WI38 (cell line): ENCODE measurements around the gene EOLA1.
"Not testable (repeated sequence)": the region's sequence is repeated elsewhere in the genome, so short reads cannot be mapped to it uniquely, and the experiment has no call there.

ENCODE experiments used
- H3K4me3 ChIP-seq: 2 replicates; pipeline ENCODE4 v1.5.1; 2011; ENCODE audit warnings: low read depth, mild to moderate bottlenecking, control low read depth, low read length
- TF ChIP-seq, protein P1 (sequence below): IDR thresholded peaks from 2 replicates; pipeline ENCODE4 v1.5.1; 2012; ENCODE audit warnings: low read depth, mild to moderate bottlenecking, control low read depth, low read length

The EOLA1 gene

DNA sequence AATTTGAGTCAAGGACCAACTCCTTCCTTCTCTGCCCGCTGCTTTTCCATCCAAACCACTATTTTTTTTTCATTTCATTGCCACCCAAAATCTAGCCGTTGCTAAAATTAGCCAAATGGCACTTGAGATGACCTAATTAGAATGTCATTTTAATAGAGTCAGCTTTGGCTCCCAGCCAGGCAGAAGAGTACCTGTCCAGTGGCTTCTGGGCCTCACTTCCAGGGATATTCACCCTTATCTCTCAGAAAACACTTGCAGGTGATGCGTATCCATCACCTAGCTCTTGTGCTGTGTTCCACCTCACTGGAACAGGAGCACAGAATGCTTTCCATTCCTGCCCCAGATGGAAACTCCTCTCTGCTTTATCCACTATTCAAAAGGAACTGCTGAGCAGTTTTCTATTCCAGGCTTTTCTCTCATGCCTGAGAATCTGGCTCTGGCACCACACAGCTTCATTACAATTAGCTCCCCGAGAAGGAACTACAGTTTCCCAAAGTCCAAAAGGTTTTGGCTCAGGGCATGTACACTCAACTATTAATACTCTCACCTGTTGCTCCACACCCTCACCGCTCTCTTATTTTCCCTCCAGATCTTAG is 28.0 kb downstream of the EOLA1 start:
- TF ChIP-seq, protein P1, sequence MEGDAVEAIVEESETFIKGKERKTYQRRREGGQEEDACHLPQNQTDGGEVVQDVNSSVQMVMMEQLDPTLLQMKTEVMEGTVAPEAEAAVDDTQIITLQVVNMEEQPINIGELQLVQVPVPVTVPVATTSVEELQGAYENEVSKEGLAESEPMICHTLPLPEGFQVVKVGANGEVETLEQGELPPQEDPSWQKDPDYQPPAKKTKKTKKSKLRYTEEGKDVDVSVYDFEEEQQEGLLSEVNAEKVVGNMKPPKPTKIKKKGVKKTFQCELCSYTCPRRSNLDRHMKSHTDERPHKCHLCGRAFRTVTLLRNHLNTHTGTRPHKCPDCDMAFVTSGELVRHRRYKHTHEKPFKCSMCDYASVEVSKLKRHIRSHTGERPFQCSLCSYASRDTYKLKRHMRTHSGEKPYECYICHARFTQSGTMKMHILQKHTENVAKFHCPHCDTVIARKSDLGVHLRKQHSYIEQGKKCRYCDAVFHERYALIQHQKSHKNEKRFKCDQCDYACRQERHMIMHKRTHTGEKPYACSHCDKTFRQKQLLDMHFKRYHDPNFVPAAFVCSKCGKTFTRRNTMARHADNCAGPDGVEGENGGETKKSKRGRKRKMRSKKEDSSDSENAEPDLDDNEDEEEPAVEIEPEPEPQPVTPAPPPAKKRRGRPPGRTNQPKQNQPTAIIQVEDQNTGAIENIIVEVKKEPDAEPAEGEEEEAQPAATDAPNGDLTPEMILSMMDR: no peak
- H3K4me3 ChIP-seq: no peak overlapping the region

DNA sequence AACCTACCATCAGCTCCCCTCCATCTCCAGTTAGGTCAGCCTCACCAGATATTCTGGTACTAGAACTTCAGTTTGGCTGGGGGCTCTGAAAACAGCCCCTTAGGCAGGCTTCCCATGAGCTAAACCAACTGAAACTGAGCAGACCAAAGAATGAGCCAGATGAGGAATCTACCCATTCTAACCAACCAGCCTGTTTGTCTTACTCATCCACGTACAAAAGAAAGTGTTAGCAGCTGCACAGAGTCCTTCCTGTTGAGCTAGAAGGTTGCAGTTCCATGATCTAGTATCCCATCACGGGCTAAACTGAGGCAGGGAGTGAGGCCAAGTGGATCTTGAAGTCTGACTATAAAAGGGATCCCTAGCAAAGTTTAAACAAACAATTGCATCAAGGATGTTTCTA is 29.0 kb downstream of the EOLA1 start:
- TF ChIP-seq, protein P1: no peak
- no peak overlapping the region for H3K4me3 ChIP-seq

DNA sequence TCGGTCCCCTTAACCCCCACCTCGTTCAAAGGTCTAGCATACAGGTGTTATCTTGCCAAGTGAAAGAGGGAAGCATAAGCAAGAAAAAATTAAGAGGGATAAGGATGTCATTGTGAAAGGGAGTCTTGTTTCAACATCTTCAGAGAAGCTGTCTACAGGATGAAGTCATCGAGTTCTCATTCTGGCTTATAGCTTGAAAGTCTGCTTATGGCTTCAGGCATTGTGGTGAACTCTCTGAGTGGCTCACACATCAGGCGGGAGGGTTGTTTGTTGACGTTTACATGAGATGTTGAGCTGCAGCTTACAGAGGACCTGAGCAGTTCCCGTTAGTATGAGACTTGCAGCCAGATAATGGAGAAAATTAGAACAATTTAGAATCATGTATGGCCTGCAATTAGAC is 29.9 kb downstream of the EOLA1 start:
- no peak overlapping the region for H3K4me3 ChIP-seq
- TF ChIP-seq, protein P1: no peak

DNA sequence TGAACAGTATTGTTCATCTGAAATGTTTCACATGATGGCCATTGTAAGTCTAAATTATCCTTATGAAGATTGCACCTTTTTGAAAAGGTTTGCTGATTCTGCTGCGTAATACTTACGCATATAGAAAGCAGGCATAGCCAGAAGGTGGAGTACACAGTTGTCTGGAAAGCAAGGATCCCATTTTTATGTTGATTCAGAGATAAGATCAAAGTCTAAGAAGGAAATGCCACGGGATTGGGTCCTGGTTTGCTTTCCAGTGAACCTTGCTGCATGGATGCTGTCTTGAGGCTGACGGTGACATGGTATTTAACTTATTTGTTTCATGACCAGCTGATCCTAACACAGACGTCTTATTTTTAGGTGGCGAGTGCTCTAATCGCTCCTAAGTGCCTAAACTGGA is 31.0 kb downstream of the EOLA1 start:
- no peak overlapping the region for H3K4me3 ChIP-seq
- TF ChIP-seq, protein P1: no peak

DNA sequence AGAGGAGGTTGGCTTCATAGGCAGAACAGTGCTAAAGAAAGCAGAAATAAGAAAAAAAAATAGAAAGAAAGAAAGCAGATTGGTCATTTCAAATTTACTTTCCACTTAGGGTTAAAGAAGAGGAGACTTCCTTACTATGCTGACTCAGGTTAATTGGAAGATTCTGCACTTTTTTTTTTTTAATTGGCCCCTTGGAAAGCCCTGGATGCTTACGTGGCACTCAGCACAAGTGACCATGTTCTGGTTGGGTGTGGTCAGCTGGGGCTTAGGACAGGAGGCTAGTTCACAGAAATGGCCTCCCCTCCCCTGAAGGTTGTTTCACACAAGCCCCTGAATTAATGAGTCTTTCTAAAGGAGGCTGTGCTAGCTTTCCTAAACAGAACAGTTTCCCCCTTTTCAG is 31.9 kb downstream of the EOLA1 start:
- TF ChIP-seq, protein P1: no peak

DNA sequence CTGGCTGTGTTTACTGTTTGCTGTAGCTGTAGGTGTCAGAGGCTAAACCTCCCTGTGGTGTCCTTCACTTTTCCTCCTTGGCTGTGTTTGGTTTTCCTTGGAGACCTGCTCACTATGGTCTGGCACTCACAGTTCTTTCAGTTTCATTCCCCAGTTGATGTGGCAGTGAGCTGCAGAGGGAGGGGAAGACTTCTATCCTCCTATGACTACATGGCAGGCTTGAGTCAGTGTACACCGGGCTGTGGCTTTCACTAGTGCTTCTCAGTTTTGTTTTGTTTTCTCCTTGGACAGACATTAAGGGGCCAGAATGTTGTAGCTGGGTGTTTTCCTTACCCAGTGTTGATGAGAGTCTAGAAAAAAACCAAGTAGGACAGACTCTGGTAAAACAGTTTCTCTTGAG is 32.6 kb downstream of the EOLA1 start:
- H3K4me3 ChIP-seq: not testable (repeated sequence)

More for the DNA sequence above, 31.9 kb downstream of the EOLA1 start:
- no peak overlapping the region for H3K4me3 ChIP-seq

DNA sequence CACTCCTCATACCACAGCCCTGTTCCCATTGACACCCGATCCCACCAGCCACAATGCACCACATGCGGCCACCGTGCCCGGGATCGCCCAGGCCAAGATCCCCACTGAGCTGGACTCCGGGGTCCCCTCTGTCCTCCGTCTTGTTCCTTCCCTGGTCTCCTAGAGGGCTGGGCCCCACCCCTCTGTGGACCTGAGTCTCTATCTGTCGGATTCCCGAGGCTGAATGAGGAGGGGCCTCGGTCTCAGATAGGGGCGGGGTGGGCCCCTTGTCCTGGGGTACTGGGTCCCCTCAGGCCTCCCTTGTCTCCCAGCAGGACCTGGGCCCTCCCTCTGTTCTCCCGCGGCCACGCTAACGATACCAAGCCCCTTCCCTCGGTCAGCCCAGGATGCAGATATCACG is 44.8 kb downstream of the EOLA1 start:
- H3K4me3 ChIP-seq: not testable (repeated sequence)

DNA sequence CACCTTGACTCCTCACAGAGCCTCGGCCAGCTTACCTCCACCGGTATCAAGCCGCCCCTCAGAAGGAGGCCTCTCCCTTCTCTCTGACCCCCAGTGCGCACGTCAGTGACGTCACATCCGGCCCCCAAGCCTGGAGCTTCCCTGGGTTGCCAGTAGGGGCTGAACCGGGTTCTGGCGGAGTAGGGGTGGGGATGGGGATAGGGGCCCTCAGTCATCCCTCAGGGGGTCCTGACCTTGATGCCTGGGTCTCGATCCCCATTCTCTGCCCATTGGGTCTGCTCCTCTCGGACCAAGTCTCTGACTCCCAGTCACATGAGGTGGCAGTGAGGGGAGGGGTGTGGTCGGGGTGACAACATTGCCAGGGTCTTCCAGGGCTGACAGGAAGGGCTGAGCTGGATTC is 46.5 kb downstream of the EOLA1 start, which contains the start of gene MAGEA9B:
Gene MAGEA9B, minus strand, starts transcription at position 101 of the 400 bp plus-strand sequence. CDS start 4,280 bp downstream, outside the sequence.
- not testable (repeated sequence) for H3K4me3 ChIP-seq

DNA sequence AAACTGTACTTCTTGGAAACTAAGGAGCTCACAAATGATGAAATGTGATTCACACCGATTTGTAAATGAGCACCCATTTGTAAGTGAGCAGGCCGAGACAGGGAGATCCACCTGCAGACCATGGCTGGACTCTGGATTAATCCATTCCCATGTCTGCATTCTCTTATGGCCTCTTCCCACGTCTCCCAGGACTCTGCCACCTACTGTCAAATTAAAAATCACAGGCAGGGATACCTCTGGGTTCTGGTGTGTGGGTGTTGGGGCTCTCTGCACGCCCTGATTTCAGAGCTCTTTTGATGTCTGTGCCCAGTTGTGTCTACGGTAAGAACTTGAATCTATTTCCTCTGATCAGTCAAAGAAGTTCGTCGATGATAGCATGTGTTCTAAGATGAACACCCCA is 50.2 kb downstream of the EOLA1 start:
- H3K4me3 ChIP-seq: not testable (repeated sequence)

DNA sequence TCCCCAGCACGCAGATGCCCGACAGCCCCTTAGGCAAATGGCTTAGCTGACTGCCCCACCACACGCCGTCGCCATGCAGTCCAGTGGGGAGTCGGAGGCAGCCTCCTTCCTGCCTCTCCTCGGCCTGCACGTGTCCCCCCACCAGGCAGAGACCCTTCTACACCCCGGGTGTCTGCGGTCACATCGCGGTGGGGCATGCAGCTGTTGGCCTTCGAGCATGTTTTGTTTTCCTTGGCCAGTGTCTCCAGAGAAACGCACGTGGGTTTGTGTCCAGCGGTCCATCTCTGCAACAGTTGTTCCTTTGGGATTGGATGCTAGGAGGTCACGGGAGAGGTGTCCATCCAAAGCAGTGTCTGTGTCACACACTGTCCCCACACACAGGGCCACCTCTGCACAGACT is 54.4 kb downstream of the EOLA1 start, which contains the start of gene HSFX2:
Gene HSFX2, minus strand, starts transcription at position 101 of the 400 bp plus-strand sequence. CDS start 614 bp downstream, outside the sequence.
- H3K4me3 ChIP-seq: not testable (repeated sequence)

DNA sequence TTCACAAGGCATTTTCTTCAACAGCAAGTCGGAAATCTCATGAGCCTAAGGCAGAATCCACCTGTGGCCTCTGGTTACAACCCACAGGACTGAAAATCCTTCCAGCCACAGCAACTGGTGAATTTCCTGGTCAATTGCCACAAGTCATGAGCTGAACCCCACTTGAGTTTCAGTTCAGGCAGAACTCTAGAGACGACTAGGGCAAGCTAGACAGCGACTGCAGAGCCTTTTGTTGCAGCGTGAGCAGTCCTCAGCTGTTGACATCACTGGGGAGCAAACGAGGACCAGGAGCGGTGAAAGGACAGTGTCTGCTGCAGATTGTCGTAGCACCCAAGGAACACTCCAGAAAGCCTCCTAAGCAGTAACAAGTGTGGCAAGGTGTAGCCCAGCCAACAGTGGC is 55.1 kb downstream of the EOLA1 start:
- H3K4me3 ChIP-seq: not testable (repeated sequence)
